Measurements from ENCODE around the gene FBXL5.
"Not testable (repeated sequence)": the region's sequence is repeated elsewhere in the genome, so short reads cannot be mapped to it uniquely, and the experiment has no call there.

FBXL5 gene

DNA sequence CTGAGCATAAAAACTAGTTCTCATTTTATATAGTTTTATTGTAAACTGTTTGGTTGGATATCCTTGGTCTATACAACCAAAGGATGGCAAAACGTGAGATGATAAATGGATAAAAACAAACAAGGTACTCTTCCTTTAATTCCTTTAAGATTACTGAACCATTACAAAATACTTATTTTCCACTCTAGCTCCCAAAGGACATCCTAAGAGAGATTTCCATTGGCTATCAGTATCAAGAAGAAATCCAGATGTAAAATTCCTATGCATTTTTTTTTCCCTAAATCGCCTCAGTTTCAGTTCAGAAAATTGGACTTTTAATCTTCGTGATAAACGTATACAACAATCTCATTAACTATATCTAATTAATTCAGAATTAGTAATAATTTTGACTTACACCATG lies 2.3 kb downstream of the FBXL5 start:
- DNase-seq (ENCODE audit: low read depth in 1 of 2, low spot score in 1 of 2): no peak

DNA sequence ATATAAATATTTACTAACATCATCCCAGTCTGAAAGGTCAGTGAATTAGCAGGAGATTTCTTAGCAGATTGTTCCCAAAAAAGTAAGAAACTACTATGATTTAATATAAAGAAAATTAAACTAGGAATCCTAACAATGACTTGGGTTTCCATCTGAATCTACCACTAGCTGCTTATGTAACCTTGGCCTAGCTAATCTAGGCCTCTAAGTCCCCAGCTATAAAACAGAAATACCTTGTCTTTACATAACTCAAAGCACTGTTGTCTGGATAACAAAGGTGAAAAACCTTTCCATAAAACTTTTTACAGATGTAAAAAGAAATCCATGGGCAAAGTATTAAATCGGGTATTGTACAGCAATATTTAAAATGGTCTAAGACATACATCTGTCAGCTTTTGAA lies 3.0 kb downstream of the FBXL5 start:
- DNase-seq (ENCODE audit: low read depth in 1 of 2, low spot score in 1 of 2): no peak

DNA sequence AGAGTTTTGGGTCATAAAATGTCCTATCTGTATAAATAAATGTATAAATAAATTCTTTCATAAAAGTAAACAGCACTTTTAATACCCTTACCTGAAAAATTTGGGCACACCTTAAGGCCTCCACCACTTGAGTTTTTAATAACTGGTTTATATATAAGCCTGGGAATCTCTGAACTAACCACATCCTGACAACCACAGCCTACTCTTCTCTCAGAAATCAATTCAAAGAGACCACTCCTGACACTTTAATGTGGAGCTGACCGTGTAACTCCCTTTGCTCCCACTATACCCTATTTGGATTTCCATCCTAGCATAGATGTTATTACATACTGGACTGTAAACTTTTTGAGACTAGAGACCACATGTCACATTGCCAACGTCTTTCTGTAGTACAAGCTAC lies 3.5 kb downstream of the FBXL5 start:
- DNase-seq (ENCODE audit: low read depth in 1 of 2, low spot score in 1 of 2): no peak

DNA sequence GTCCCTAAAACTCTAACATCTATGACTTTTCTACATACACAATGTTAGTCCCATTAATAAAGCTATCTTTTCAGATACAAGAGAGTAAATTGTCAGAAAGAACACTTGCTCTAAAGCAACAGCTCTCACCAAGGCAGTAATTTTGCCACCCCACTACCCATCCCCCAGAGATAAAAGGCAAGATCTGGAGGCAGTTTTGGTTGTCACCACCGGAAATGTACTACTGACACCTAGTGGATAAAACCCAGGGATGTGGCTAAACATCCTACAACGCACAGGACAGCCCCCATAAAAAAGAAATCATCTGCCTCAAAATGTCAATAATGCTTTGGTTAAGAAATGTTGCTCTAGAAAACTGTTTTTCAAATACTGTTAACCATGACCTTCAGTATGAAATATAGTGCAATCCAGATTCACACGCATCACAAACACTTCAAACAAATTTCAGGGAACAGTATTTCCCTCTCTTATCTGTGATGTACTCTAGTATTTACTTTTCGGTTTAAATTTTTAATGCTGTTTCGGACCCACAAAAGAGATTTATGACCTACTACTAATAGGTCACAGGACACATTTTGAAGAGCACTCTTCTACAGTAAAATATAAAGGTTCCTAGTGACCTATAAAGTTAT lies 5.1 kb downstream of the FBXL5 start:
- DNase-seq (ENCODE audit: low read depth in 1 of 2, low spot score in 1 of 2): peak in 1 of 2 donors; percentile 58

DNA sequence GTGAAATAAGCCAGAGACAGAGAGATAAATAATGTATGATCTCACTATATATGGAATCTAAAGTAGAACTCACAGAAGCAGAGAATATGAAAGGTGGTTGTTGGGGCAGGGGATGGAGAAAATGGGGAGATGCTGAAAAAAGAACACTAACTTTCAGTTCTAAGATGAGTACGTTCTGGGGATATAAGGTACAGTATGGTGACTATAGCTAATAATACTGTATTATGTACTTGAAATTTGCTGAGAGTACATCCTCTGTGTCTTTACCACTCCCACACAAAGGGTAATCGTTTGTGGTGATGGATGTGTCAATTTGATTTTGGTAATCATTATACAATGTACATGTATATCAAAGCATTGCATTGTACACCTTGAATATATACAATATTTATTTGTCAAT lies 6.6 kb downstream of the FBXL5 start:
- DNase-seq (ENCODE audit: low read depth in 1 of 2, low spot score in 1 of 2): no peak

DNA sequence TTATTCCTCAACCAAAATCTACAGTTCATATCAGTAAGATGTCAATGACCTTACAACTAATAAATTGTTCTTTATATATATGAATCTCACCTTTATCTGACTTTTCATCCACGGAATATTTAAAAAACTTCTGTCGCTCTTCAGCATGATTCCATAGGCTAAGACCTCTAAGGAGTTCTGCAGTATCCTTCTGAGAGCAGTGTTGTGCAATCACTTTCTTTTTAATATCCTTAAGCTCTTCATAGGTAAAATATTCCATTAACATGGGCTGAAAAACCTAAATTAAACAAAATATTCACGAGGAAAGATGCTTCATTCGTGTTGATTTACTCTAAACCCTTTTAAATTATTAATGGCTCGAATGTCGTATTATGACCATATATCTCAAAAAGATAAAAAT lies 16.7 kb downstream of the FBXL5 start:
- DNase-seq (ENCODE audit: low read depth in 1 of 2, low spot score in 1 of 2): no peak

DNA sequence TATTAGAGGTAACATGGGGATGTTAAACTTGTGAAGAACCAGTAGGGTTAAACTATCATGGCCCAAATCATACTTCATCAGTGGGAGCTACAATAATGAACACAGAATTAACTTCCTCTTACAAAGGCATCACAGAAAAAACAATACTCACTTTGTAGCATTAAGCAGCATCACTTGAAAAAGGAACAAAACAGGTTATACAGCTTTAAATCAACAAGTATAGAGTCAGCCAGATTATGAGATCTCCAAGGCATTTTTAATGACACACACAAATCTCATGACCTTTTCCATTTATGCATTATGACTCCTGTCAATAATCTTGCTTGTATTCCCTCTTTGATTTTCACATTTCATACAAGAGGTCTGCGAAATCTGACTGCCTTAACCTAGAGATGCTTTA lies 18.3 kb downstream of the FBXL5 start:
- no peak for DNase-seq (ENCODE audit: low read depth in 1 of 2, low spot score in 1 of 2)

DNA sequence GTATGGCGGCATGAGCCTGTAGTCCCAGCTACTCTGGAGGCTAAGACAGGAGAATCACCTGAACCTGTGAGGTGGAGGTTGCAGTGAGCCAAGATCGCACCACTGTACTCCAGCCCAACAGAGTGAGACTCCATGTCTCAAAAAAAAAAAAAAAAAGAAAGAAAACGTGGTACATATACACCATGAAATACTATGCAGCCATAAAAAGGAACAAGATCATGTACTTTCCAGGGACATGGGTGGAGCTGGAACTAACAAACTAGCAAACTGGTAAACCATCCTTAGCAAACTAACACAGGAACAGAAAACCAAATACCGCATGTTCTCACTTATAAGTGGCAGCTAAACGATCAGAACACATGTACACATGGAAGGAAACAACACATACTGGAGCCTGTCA lies 37.8 kb downstream of the FBXL5 start:
- not testable (repeated sequence) for DNase-seq (ENCODE audit: low read depth in 1 of 2, low spot score in 1 of 2)

DNA sequence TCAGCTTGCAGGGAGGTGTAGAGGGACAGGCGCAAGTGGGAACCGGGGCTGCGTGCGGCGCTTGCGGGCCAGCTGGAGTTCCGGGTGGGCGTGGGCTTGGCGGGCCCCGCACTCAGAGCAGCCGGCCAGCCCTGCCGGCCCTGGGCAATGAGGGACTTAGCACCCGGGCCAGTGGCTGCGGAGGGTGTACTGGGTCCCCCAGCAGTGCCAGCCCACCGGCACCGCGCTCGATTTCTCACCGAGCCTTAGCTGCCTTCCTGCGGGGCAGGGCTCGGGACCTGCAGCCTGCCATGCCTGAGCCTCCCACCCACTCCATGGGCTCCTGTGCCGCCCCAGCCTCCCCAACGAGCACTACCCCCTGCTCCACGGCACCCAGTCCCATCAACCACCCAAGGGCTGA lies 40.3 kb downstream of the FBXL5 start:
- DNase-seq (ENCODE audit: low read depth in 1 of 2, low spot score in 1 of 2): not testable (repeated sequence)

DNA sequence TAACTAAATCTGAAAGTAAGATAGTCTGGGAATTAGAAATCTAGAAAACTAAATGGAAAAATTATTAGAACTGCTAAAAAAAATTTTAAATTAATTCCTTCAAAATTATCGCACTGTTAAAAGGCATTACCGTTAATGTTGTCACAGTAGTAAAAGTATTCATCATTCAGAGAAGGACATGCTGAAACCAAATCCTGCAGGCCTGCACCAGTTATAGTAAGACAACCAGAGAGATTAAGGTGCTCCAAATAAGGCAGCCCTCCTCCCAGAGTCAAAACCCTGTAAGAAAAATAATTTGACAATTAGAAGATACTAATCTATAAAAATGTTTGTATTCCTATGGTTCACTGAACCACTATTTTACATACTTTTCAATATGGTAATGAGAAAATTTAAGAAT lies 43.0 kb downstream of the FBXL5 start:
- DNase-seq (ENCODE audit: low read depth in 1 of 2, low spot score in 1 of 2): no peak

DNA sequence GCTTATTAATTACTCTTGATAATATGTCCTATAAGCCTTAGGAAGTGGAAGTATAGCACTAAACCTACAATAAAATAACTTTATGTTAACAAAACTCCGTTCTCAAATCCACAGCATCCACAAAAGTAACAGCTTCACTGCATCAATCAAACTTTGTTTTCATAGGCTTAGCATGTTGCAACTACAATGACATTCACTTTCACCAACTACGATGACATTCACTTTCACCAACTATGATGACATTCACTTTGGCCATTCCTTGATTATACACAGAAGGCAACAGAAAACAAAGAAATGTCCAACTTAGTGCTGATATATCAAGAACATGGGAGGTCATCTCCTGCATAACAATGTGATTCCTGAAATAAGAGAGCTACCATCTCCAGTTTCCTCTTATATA lies 44.3 kb downstream of the FBXL5 start:
- no peak for DNase-seq (ENCODE audit: low read depth in 1 of 2, low spot score in 1 of 2)

DNA sequence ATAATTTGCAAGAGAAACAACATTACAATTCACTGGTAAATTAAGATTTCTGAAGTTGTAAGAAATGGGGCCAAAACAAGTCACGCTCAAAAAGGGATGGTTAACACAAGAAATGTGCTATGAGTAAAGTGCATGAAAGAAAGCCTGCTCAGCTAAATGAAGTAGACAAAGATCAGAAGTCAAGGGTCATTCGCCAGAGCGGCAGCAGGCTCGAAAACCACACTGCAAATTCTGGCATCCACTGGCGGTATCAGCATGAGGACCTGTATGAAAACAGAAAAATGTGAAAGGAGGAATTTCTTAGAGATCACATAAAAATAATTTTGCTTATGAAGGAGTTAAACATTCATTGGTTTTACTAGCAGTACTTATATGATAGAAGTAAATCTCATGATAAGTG lies 49.6 kb downstream of the FBXL5 start:
- DNase-seq (ENCODE audit: low read depth in 1 of 2, low spot score in 1 of 2): no peak

DNA sequence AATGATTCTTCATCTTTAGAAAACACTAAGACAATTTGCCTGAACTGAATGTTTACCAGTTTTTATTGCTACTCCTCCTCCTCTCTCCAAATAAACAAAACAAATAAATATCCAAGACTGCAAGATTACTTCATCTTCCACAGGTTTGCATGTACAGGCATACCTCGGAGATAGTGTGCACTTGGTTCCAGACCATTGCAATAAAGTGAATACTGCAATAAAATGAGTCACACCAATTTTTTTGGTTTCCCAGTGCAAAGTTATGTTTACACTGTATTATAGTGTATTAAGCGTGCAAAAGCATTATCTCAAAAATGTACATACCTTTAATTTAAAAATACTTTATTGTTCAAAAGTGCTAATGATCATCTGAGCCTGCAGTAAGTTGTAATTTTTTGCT lies 53.3 kb downstream of the FBXL5 start:
- no peak for DNase-seq (ENCODE audit: low read depth in 1 of 2, low spot score in 1 of 2)

DNA sequence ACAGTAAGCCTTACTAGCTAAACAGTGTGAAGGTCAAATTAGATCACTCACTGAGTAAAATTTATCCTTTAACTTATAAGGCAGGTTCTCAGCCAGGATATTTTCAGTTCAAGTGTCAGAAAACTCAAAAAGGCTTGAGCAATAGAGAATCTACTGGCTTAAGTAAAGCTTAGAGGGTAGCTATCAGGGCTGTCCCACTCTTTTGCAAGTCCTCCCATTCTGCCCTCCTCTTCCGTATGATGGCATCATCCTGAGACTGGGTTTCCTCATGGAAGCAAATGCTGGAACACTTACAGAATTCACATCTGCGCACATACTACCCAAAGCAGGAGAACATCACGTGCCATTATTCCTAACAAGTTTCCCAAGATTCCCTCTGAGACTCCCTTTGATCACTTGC lies 55.0 kb downstream of the FBXL5 start:
- DNase-seq (ENCODE audit: low read depth in 1 of 2, low spot score in 1 of 2): no peak

DNA sequence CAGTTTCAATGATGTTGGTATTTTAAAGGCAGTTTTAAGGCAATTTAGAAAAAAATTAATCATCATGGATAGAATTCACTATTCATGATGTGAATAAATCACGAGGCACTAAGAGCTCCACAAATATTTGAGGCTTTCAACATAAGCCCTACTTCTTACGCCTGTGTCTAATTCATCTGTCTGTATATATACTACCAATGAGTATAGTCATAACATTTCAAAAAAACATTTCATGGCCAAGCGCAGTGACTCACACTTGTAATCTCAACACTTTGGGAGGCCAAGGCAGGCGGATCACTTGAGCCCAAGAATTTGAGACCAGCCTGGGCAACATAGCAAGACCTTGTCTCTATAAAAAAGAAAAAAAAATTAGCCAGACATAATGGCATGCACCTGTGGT lies 56.5 kb downstream of the FBXL5 start:
- DNase-seq (ENCODE audit: low read depth in 1 of 2, low spot score in 1 of 2): no peak

DNA sequence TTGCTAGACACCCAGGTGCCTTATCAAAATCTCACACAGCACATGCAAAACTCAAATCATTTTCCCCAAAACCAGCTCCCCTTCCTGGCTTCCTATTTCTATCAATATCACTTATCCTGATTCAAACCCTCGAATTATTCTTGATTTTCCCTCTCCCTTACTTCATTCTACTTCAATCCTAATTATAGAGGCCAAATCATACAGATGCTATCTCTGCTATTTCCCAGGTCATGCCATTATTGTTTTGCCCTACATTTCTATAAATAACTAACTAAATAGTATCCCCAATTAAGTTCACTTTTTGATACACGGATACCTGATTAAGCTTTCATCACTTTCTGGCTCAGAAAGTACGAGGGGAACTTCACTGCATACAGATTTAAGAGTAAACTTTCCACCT lies 62.4 kb downstream of the FBXL5 start:
- DNase-seq (ENCODE audit: low read depth in 1 of 2, low spot score in 1 of 2): no peak

DNA sequence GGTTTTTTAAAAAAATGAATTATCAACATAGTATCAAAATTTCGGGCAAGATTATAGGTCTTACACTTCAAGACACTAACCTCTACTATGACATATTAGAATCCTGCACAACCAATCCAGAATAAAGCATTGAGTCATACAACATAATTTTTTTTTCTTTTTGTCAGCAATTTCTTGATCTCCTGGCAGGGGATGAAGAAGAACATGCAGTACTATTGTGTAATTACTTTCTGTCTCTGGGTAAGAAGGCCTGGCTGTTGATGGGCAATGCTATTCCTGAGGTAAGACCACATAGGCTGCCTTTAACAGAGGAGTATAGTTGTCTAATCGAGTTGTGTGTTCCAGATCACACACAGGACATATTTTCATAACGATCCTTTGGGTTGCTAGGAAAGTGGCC lies 67.5 kb downstream of the FBXL5 start:
- no peak for DNase-seq (ENCODE audit: low read depth in 1 of 2, low spot score in 1 of 2)

DNA sequence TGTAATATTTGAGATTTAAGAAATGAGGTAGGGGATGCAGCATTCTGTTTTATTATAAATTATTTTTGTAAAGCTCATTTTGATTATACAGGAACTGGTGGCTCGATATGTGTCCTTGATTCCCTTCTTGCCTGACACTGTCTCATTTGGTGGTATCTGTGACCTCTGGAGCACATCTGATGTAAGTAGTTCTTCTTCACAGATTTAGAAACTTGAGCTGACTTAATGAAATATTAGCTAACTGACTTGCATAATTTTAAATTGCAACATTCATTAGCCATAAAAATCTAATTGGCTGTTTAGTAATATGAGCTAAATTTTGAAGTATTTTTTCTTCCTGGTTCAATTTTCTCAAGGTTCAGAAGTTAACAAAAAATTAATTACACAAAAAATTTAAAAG lies 69.1 kb downstream of the FBXL5 start:
- DNase-seq (ENCODE audit: low read depth in 1 of 2, low spot score in 1 of 2): no peak

DNA sequence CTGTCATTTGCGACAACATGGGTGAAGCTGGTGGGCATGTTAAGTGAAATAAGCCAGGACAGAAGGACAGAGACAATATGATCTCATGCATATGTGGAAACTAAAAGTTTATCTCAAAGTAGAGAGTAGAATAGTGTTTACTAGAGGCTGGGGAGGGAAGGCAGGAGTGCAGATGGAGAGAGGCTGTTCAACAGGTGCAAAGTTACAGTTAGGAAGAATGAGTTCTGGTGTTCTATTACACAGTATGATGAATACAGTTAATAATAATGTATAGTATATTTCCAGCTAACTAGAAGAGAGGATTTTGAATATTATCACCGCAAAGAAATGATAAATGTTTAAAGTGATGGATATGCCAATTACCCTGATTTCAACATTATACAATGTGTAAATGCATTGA lies 69.8 kb downstream of the FBXL5 start:
- no peak for DNase-seq (ENCODE audit: low read depth in 1 of 2, low spot score in 1 of 2)

DNA sequence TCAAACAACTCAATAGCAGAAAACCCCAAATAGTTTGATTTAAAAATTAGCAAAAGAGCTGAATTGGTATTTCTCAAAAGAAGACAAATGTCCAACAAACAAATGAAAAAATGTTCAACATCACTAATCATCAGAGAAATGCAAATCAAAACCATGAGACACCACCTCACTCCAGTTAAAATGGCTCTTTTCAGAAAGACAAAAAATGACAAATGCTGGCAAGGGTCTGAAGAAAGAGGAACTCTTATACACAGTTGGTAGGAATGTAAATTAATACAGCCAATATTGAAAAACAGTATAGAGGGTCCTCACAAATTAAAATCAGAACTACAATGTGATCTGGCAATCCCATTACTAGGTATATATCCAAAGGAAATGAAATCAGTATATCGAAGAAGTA lies 70.4 kb downstream of the FBXL5 start:
- no peak for DNase-seq (ENCODE audit: low read depth in 1 of 2, low spot score in 1 of 2)

DNA sequence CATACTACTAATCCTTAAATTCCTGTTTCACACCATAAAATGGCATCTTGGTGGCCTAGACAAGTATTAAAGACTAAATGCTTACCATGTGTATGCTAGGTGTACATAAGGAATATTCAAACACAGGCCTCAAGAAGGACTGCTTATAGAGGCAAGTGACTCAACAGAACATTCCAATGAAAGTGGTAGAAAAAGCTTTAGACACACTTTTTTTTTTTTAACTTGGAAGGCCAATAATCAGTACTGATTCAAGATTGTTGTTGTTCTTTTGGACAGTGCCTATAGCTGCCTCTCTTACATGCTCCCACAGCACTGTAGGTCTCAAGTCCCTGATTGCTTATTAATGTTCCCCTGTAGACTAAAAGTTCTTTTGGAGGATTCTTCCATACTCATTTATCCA lies 77.6 kb downstream of the FBXL5 start:
- DNase-seq (ENCODE audit: low read depth in 1 of 2, low spot score in 1 of 2): no peak

DNA sequence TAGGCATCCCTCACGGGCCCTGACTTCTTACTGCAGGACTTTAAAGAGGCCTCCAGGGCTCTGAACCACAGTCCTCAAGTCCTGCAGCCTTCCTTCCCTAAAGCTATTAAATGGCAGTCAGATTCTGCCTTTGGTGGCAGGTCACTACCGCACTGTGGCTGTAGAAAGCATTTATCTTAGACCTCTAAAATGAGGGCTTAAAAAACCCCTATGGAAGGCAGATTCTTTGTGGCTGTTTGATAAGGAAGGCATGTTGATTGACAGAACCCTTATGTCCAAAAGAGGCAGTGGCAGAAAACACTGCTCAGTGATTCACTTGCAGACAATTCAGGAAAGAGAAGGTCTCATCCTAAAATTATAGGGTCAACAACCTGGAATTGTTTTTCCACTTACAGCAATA lies 79.2 kb downstream of the FBXL5 start:
- DNase-seq (ENCODE audit: low read depth in 1 of 2, low spot score in 1 of 2): no peak

DNA sequence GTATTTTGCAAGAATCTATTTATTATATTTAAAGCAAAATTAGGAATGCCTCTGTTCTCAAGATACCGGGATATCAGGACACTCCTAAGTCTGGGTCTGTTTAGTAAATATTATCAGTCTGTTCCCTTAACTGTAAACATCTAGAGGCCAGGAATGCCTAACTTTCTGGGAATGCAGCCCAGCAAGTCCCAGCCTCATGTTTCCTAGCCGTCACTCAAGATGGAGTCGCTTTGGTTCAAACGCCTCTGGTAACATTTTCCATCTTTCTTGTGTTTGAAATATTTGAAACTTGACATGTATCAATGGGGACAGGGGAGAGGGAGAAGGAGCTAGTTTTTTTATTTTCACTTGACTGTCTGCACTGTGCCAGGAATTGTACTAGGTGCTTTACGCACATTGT lies 85.4 kb downstream of the FBXL5 start:
- no peak for DNase-seq (ENCODE audit: low read depth in 1 of 2, low spot score in 1 of 2)

DNA sequence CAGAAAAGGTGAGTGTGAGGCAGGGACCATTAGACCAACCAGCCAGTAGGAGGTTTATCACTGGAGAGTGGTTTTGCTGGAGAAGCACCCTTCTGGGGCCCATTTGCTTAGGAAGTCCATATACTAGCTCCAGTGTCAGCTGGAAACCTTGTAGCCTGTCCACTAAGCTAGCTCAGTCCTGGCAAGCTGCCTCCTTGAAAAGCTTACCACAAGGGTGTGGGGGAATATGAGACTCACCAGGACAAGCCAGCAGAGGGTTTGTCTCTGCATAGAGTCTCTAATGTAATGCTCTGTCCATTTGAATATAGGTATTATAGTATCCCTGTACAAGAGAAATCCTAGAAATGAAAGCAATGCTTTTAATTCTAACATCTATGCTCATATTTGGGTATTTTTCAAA lies 86.3 kb downstream of the FBXL5 start:
- no peak for DNase-seq (ENCODE audit: low read depth in 1 of 2, low spot score in 1 of 2)
